Skin epidermis (tissue), 12 donors: Measurements from ENCODE around the gene DAPK3.
A peak's percentile ranks its signal among the peaks of the same experiment; 100 is the strongest.
"Not testable (repeated sequence)": the region's sequence is repeated elsewhere in the genome, so short reads cannot be mapped to it uniquely, and the experiment has no call there.

Source experiments
- H3K27ac ChIP-seq, 21 experiments: fragments of 200-600 bp; sonication (generic) in 11 of 21; one replicate each; pipeline ENCODE4 v1.5.0; 2020; ENCODE audit warnings: mild to moderate bottlenecking in 3 of 21, inconsistent platforms in 2 of 21, moderate library complexity in 2 of 21
- H3K4me3 ChIP-seq, 7 experiments: fragments of 200-600 bp; sonication (generic) in 2 of 7; one replicate each; pipeline ENCODE4 v1.5.0; 2020; ENCODE audit warnings: inconsistent platforms in 2 of 7, mild to moderate bottlenecking in 2 of 7, moderate library complexity in 1 of 7

Gene DAPK3

DNA sequence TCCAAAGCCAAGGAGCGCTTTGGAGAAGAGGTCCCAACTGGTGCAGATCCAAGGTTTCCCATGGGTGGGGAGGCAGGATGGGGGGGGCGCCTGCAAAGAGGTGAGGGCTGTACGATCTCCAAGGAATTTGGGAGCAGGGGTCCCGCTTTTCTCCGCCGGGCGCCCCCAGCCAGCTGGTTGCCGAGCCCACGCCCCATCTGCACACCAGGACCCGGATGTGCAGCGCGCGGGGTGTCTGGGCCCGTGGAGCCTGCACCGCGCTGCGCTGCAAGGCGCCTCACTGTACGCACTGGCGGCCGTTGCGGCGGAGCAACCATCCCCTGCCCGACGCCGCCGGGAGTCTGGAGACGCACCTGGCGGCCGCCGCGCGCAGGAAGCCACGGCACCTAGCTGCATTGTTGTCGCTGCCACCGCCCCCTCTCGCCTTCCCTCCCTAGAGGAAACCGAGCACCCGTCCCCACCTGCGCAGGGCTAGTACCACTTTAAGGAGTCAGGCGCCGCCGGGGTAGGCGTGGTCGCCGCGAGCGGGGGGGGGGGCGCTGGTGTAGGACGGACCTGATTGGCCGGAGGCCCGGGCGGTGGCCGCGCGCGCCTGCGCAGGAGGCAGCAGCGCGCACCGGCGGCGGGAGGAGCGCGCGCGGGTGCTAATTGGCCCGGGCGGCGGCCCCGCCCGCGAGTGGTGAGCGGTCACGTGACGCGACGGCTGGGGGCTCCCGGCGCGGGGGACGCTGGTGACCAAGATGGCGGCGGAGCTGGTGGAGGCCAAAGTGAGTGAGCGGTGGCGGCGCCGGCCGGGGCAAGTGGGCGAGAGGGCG, 36.3 kb upstream of the DAPK3 start, which contains the start of gene PIAS4:
PIAS4 (plus strand) TSS at position 716 of the 815 bp plus-strand sequence; CDS start at position 741, 25 bp downstream.
- peak within 1 kb of the TSS; percentile 93 to 100 (median 99) for H3K4me3 ChIP-seq
- H3K27ac ChIP-seq, result peak within 1 kb of the TSS; percentile 84 to 97 (median 92)

DNA sequence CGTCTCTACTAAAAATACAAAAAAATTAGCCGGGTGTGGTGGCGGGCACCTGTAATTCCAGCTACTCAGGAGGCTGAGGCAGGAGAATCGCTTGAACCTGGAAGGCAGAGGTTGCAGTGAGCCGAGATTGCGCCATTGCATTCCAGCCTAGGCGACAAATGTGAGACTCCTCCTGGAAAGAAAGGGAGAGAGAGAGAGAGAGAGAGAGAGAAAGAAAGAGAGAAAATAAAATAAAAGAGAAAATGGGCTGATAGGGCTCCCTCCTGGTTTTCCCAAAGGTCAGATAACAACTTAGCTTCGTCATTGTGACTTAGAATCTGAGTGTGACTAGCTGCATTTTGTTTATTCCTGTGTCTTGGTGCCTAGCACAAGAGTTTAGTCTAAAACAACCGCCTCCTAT, 34.5 kb upstream of the DAPK3 start:
- not testable (repeated sequence) for H3K27ac ChIP-seq, H3K4me3 ChIP-seq

DNA sequence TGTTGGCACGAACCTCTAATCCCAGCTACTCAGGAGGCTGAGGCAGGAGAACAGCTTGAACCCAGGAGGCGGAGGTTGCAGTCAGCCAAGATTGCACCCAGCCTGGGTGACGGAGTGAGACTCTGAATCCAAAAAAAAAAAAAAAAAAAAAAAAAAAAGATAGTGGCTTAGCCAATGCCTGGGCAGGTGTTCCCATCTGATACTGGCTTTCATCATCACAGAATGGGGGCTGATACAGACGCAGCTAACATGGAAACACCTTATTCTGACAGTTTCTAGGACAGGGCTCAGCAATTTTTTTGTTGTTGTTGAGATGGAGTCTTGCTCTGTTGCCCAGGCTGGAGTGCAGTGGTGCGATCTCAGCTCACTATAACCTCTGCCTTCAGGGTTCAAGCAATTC, 29.9 kb upstream of the DAPK3 start:
- H3K27ac ChIP-seq, H3K4me3 ChIP-seq: not testable (repeated sequence)

DNA sequence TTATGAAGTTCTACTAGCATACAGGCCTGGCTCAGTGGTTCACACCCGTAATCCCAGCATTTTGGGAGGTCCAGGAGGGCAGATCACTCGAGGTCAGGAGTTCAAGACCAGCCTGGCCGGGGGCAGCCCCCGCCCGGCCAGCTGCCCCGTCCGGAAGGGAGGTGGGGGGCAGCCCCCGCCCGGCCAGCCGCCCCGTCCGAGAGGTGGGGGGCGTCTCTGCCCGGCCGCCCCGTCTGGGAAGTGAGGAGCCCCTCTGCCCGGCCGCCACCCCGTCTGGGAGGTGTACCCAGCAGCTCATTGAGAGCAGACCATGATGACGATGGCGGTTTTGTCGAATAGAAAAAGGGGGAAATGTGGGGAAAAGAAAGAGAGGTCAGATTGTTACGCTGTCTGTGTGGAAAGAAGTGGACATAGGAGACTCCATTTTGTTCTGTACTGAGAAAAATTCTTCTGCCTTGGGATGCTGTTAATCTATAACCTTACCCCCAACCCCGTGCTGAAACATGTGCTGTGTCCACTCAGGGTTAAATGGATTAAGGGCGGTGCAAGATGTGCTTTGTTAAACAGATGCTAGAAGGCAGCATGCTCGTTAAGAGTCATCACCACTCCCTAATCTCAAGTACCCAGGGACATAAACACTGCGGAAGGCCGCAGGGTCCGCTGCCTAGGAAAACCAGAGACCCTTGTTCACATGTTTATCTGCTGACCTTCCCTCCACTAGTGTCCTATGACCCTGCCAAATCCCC, 27.9 kb upstream of the DAPK3 start:
- H3K27ac ChIP-seq, H3K4me3 ChIP-seq: not testable (repeated sequence)

DNA sequence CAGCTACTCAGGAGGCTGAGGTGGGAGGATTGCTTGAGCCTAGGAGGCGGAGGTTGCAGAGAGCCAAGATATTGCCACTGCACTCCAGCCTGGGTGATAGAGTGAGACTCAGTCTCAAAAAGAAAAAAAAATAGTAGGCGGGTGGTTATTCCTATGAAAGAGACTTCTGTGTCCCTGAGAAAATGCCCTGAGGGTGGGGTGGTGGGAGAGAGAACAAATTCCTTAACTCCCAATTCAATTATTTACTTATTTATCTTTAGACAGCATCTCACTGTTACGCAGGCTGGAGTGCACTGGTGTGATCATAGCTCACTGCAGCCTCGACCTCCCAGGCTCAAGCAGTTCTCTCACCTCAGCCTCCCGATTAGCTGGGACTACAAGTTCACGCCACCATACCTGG, 24.7 kb upstream of the DAPK3 start:
- Histone ChIP-seq H3K27ac (no peak overlapping the region), H3K4me3 (no peak overlapping the region)

DNA sequence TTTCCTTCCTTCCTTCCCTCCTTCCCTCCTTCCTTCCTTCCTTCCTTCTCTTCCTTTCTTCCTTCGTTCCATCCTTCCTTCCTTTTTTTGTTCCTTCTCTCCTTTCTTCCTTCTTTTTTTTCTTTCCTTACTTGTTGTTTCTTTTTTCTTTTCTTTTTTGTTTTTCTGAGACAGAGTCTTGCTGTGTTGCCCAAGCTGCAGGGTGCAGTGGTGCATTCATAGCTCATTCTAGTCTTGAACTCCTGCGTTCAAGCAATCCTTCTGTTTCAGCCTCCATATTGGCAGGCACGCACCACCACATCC, 19.9 kb upstream of the DAPK3 start:
- no peak overlapping the region for H3K4me3 ChIP-seq

DNA sequence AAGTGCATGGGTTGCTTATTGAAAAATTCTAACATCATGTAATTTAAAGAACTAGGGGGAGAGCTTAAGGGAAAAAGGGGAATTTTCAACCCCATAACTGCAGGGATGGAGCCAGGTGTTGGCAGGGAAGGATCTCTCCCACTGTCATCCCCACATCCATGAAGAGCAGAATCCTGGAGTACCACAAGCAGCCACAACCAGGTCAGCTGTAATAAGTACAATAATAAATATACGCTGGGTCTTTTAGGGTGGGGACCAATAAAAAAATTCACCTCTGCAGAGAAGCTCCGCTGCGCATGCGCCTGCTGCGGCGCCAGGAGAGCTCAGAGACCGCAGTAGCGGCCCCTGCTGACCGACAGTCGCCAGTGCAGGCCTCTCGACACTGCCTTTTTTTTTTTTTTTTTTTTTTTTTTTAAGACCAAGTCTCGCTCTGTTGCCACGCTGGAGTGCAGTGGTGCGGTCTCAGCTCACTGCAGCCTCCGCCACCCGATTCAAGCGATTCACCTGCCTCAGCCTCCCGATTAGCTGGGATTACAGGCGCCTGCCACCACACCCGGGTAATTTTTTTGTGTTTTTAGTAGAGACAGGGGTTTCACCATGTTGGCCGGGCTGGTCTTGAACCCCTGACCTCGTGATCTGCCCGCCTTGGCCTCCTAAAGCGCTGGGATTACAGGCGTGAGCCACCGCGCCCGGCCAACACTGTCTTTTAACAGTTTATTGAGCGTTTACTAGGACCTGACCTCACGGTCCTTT, 16.9 kb upstream of the DAPK3 start:
- peak overlapping the region in 7 of 21 experiments; percentile 9 to 69 (median 52) for H3K27ac ChIP-seq
- H3K4me3 ChIP-seq, result peak overlapping the region in 1 of 7 experiments; percentile 91

More for the DNA sequence above, 19.9 kb upstream of the DAPK3 start:
- H3K27ac ChIP-seq, result no peak overlapping the region

DNA sequence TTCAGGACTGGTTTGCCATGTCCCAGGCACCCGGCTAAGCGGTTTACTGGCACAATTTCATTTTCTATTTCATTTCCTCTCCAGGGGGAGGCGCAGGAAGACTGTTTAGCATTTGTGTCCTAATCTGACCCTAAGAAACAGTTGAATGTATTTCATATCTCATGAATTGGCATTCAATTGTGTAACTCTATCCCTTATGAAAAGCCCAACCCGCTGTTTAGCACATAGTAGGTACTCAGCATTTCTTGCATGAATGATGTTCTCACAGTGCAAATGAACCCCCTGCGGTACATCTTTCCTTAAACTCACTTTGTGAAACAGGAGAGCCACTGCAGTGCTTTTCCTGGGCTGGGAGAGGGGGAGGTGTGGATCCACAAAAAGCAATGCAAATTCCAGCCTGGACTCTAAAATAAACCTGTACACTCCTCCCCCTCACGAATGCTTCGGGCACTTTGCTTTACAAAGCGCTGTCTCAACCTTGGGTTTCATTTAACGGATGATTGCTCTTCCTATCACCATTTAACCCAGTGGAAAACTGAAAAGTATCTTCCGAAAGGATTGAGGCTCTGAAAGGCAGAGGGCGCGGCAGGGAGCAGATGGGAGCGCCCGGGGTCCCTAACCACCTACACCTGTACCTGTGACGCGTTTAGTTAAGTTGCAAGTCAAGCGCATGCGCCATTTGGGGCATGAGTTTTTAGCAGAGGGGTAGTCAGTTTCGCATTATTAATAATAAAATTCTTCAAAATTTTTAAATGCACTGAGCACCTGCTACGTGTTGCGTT, 15.6 kb upstream of the DAPK3 start:
- Histone ChIP-seq H3K27ac (peak overlapping the region in 11 of 21 experiments; percentile 3 to 99 (median 55)), H3K4me3 (peak overlapping the region; percentile 69 to 96 (median 83))

DNA sequence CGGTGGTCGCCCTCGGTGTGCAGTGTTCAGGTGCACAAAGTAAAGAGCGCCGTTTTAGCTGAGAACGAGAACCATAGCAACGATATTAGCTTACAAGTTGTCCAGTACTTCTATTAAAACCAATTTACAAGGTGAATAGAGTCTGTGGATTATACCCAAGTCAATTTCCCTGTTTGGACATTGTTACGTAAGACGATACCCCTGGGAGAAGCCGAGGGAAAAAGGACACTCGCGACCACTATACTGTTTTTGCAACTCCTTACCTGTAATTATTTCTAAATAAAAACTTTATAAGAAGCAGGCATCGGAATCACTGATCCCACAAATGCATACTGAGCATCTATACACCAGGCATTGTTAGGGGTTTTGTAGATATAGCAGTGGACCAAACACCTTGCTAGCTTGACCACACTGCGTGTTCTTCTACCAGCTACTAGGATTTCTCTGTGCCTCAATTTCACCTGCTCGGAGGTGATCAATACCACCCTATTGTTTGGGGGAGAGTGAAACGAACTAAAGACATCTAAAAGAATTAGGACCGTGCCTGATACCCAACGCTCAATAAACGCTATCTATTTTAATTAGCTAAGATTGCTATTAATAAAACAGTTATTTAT, 14.9 kb upstream of the DAPK3 start:
- H3K27ac ChIP-seq, result peak overlapping the region in 16 of 21 experiments; percentile 11 to 99 (median 94)
- H3K4me3 ChIP-seq, result peak overlapping the region; percentile 69 to 96 (median 83)

DNA sequence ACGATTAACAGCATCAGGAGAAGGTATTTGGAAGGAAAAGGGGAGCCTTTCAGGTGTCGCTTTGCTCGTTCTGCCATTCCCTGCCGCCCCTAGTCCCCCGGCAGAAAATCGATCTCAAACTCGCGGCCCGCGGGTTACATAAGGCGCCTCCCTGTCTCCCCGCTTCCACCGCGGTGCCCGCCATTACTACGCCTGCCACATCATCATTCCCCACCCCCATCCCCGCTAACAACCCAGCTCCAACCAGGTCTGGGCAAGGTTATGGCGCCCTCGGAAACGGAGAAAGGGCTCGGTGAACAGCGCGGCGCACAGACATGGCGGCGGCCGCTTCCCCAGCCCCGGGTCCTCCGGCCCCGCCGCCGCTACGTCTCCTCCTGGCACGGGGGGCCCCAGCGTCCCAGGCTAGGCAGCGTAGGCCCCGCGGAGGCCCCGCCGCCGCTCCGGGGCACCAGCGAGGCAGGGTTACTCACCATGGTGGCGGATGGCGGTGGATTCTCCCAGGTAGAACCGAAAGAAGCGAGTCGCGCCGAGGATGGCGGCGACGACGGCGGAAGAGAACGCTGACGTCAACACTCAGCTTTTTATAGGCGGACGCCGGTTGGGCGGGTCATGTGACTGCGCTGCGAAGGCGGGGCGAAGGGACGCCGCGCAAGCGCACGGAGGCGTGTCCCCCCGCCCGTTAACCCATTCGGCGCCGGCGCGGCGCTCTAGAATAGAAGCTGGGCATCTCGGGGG, 14.2 kb upstream of the DAPK3 start, which contains the start of gene EEF2:
EEF2 (minus strand) TSS at position 556 of the 735 bp plus-strand sequence; CDS start at position 473, 83 bp downstream.
- H3K27ac ChIP-seq, result peak within 1 kb of the TSS; percentile 79 to 99 (median 96)
- H3K4me3 ChIP-seq, result peak within 1 kb of the TSS; percentile 69 to 96 (median 83)

DNA sequence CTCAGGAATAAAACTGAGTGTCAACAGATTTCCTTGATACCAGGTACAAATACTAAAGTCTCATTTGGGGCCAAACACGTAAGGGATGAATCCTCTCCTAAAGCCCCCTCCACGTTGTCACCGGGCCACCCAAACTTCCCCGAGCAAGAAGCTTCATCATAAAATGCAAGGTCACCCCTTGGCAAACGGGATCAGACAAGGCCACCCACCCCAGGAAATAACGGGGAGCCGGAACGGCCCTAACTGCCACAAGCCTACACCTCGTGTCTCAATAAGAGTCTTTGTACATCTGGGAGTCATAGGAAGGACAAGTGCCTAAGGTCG, 13.6 kb upstream of the DAPK3 start:
- peak overlapping the region; percentile 79 to 99 (median 96) for H3K27ac ChIP-seq
- H3K4me3 ChIP-seq, result peak overlapping the region; percentile 69 to 96 (median 83)

DNA sequence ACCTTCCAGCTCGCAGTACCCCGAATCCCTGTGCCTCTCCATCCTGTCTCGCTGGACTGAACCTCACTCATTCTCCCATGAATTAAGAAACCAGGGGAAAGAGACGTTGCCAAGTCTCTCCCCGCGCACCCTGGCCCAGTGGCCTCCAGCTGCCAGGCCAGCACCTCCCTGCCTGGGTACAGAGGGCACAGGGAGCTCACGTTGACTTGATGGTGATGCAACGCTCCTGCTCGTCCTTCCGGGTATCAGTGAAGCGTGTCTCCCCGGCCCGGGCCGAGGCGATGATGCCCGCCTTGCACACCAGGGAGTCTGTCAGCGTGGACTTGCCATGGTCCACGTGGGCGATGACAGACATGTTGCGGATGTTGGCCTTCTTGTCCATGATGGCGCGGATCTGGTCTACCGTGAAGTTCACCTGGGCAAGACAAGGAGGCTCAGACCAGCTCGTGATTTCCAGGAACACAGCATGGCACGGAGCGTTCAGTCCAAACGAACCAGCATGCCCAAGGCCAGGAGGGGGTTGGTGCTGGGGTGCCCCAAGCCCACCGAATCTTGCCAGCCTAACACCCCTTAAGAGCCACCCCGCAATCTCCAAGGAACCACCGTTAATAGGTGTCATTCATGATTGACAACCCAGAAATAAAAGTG, 13.2 kb upstream of the DAPK3 start:
- Histone ChIP-seq H3K27ac (peak overlapping the region in 20 of 21 experiments; percentile 79 to 99 (median 96)), H3K4me3 (peak overlapping the region; percentile 69 to 96 (median 83))

DNA sequence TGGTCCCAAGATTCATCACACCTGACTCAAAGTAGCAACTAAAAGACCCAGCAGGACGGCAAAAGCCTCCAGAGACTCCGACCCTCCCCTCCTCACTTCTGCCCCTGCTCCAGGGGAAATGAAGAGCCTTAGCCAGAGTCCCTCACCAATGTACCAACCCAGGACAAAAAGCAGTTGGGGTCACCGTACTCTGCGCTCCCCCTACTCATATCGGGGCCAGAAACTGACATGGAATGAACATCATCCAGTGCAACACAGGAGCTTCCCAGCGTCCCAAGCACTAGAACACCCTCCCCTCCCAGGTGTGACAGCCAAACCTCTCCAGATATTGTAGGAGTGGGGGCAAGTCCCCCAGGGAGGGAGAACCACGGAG, 12.6 kb upstream of the DAPK3 start:
- Histone ChIP-seq H3K27ac (peak overlapping the region in 15 of 21 experiments; percentile 91 to 99 (median 97)), H3K4me3 (peak overlapping the region; percentile 69 to 96 (median 83))

DNA sequence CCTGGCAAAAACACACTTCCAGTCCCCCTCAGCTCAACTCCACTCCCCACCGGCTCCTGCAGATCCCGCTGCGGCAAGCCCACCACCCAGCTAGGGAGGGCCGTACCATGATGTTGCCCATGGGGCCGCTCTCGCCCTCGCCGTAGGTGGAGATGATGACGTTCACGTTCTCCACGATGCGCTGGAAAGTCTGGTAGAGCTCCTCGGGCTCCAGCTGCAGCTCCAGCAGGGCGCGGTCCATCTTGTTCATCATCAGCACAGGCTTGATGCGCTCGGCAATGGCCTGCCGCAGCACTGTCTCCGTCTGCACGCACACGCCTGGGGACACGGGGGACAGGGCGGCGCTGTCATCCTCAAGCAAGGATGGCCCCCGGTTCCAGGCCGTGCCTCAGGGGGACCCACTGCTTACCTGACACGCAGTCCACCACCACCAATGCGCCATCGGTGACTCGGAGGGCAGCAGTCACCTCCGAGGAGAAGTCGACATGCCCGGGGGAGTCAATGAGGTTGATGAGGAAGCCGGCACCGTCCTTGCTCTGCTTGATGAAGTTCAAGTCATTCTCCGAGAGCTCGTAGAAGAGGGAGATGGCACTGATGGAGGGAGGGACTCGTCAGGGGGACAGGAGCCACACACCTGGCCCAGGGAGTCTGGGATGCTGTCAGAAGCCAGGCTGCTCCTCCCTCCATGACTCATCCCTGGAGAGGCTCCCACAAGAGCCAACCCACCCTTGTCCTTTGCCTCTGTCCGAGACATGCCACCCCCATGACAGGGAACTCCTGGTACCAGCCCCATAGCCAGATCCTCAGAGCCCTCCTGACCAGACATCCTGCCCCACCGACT, 12.0 kb upstream of the DAPK3 start:
- Histone ChIP-seq H3K27ac (peak overlapping the region in 9 of 21 experiments; percentile 91 to 99 (median 98)), H3K4me3 (peak overlapping the region in 4 of 7 experiments; percentile 69 to 96 (median 89))

DNA sequence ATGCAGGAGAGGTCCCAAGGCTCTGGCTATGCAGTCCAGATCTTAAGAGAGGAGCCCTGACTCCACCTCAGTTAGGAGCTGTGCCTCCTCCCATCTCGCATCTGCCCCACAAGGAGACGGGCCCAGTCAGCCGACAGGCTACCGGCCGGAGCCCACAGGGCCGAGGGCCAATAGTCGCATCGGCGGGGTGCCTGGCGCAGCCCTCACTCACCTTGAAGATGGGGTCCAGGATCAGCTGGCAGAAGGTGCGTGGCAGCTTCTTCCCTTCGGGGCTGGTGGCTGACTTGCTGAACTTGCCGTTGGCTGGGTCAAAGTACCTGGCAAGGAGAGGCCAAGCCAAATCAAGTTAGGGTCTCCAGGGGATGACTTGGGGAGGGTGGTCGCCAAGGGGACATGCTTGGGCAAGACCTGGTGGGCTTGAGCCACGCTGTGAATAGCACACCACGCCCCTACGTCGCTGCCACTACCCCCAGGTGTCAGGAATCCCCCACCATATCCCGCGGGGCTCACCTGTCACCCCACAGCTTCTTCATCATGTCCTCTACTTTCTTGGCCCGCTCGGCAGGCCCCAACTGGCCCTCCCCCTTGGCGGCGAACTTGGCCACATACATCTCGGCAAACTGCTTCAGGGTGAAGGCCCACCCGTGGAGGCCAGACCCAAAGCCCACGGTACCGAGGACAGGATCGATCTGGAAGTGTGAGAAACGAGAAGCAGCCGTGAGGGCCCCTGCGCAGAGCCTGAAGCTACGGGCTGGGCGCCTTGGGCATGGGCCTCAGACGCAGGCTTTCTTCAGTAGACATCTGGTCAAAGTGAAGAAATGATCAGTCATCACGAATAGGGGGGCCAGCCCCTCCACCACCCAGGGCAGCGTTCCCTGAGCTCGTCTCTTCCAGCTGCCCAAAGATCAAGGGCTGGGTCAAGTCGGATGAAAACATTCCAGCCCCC, 11.1 kb upstream of the DAPK3 start:
- H3K27ac ChIP-seq, result no peak overlapping the region
- no peak overlapping the region for H3K4me3 ChIP-seq

DNA sequence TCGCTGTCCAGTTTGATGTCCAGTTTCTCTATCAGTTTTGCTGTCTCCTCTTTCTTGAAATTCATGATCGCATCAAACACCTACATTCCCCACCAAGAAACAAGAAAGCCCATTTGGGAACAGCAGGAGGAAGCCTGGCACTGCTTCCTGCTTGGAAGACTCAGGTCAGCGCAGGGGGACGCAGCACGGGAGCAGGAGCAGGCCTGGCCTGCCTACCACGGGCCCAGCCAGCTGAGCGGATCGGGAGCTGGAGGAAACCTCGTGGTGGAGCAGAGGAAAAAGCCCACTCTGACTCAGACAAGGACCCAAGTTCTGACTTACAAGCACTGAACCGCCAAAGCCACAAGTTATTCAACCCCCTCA, 10.5 kb upstream of the DAPK3 start:
- peak overlapping the region in 1 of 21 experiments; percentile 16 for H3K27ac ChIP-seq
- no peak overlapping the region for H3K4me3 ChIP-seq
